SK-N-SH treated with all-trans-retinoic acid at 6 μM for 48 hours (cell line): ENCODE results near the gene BHLHA15.

Experiments used
- ATAC-seq: fragments of 200-7000 bp; cut with Tn5 transposase; 3 replicates; pipeline ENCODE4 v1.9.1; 2020; ENCODE audit warnings: mild to moderate bottlenecking, moderate library complexity
- ARNTL ChIP-seq: fragments of 450-650 bp; formaldehyde crosslinking; IDR thresholded peaks from 2 replicates; pipeline ENCODE4 v1.5.0; 2020; ENCODE audit warnings: low read depth, mild to moderate bottlenecking, moderate library complexity, borderline replicate concordance
- BACH2 ChIP-seq: fragments of 250-450 bp; sonication (Bioruptor Pico); IDR thresholded peaks from 2 replicates; pipeline ENCODE4 v1.9.0; 2021; ENCODE audit warnings: mild to moderate bottlenecking, borderline replicate concordance
- CREB5 ChIP-seq: fragments of 250-450 bp; sonication (Bioruptor Pico); IDR thresholded peaks from 2 replicates; pipeline ENCODE4 v1.5.1; 2020; ENCODE audit warnings: low read depth, mild to moderate bottlenecking, moderate library complexity
- CSDC2 ChIP-seq: fragments of 250-450 bp; sonication (Bioruptor Pico); IDR thresholded peaks from 2 replicates; pipeline ENCODE4 v1.5.0; 2020; ENCODE audit warnings: mild to moderate bottlenecking, moderate library complexity
- CSRNP3 ChIP-seq: fragments of 250-450 bp; sonication (Bioruptor Pico); IDR thresholded peaks from 2 replicates; pipeline ENCODE4 v1.5.1; 2021; ENCODE audit warnings: mild to moderate bottlenecking, moderate library complexity
- ESRRG ChIP-seq: fragments of 250-450 bp; sonication (Bioruptor Pico); IDR thresholded peaks from 2 replicates; pipeline ENCODE4 v1.6.1; 2021; ENCODE audit warnings: mild to moderate bottlenecking
- GLIS3 ChIP-seq: fragments of 250-450 bp; sonication (Bioruptor Pico); IDR thresholded peaks from 2 replicates; pipeline ENCODE4 v1.5.0; 2020; ENCODE audit warnings: mild to moderate bottlenecking, moderate library complexity
- ISL1 ChIP-seq: fragments of 250-450 bp; sonication (Bioruptor Pico); IDR thresholded peaks from 2 replicates; pipeline ENCODE4 v2.1.2; 2022; ENCODE audit warnings: mild to moderate bottlenecking, moderate library complexity
- OSR1 ChIP-seq: fragments of 250-450 bp; sonication (Bioruptor Pico); IDR thresholded peaks from 2 replicates; pipeline ENCODE4 v1.8.0; 2022; ENCODE audit warnings: moderate library complexity, mild to moderate bottlenecking, inconsistent platforms
- PATZ1 ChIP-seq: fragments of 250-450 bp; sonication (Bioruptor Pico); IDR thresholded peaks from 2 replicates; pipeline ENCODE4 v1.8.0; 2020; ENCODE audit warnings: mild to moderate bottlenecking, moderate library complexity, borderline replicate concordance
- POU6F1 ChIP-seq: fragments of 250-450 bp; sonication (Bioruptor Pico); IDR thresholded peaks from 2 replicates; pipeline ENCODE4 v1.8.0; 2021; ENCODE audit warnings: low read depth, mild to moderate bottlenecking, moderate library complexity, borderline replicate concordance
- PPARA ChIP-seq: fragments of 250-450 bp; sonication (Bioruptor Pico); IDR thresholded peaks from 2 replicates; pipeline ENCODE4 v1.5.0; 2020; ENCODE audit warnings: mild to moderate bottlenecking, borderline replicate concordance
- SNAI2 ChIP-seq: fragments of 250-450 bp; sonication (Bioruptor Pico); IDR thresholded peaks from 2 replicates; pipeline ENCODE4 v1.5.0; 2020; ENCODE audit warnings: mild to moderate bottlenecking, moderate library complexity
- TCF4 ChIP-seq: fragments of 250-450 bp; sonication (Bioruptor Pico); IDR thresholded peaks from 2 replicates; pipeline ENCODE4 v1.8.0; 2021; ENCODE audit warnings: mild to moderate bottlenecking, moderate library complexity, borderline replicate concordance
- TOX ChIP-seq: fragments of 250-450 bp; sonication (Bioruptor Pico); IDR thresholded peaks from 2 replicates; pipeline ENCODE4 v1.8.0; 2021; ENCODE audit warnings: mild to moderate bottlenecking, moderate library complexity, borderline replicate concordance
- TSHZ2 ChIP-seq: fragments of 250-450 bp; sonication (Bioruptor Pico); IDR thresholded peaks from 2 replicates; pipeline ENCODE4 v1.5.0; 2020; ENCODE audit warnings: mild to moderate bottlenecking, moderate library complexity
- ZC3H10 ChIP-seq: fragments of 250-450 bp; sonication (Bioruptor Pico); IDR thresholded peaks from 2 replicates; pipeline ENCODE4 v1.5.1; 2021; ENCODE audit warnings: mild to moderate bottlenecking, moderate library complexity
- ZFP3 ChIP-seq: fragments of 250-450 bp; sonication (Bioruptor Pico); IDR thresholded peaks from 2 replicates; pipeline ENCODE4 v1.5.0; 2020; ENCODE audit warnings: mild to moderate bottlenecking, moderate library complexity
- ZNF565 ChIP-seq: fragments of 450-650 bp; formaldehyde crosslinking; conservative IDR thresholded peaks from 2 replicates; pipeline ENCODE4 v1.5.0; 2020; ENCODE audit warnings: low read depth, mild to moderate bottlenecking, moderate library complexity
- ZNF8 ChIP-seq: fragments of 450-650 bp; formaldehyde crosslinking; IDR thresholded peaks from 2 replicates; pipeline ENCODE4 v1.5.0; 2020; ENCODE audit warnings: mild to moderate bottlenecking, moderate library complexity

BHLHA15 gene

GRCh38 chr7:98180751-98181150 is 30.5 kb upstream of the BHLHA15 start:
- TF ChIP-seq ZNF8 (CRISPR knock-in tag) (no peak), PPARA (CRISPR knock-in tag) (no peak), ISL1 (CRISPR knock-in tag) (no peak), ZFP3 (CRISPR knock-in tag) (no peak), POU6F1 (no peak), SNAI2 (no peak), TCF4 (CRISPR knock-in tag) (no peak), CREB5 (CRISPR knock-in tag) (no peak), ZNF565 (CRISPR knock-in tag) (no peak), PATZ1 (CRISPR knock-in tag) (no peak), TSHZ2 (CRISPR knock-in tag) (no peak), TOX (CRISPR knock-in tag) (no peak)
- ATAC-seq, result no peak

GRCh38 chr7:98185101-98185500 is 26.1 kb upstream of the BHLHA15 start:
- no peak for ATAC-seq
- TF ChIP-seq GLIS3 (CRISPR knock-in tag) (no peak), BACH2 (CRISPR knock-in tag) (no peak), ZNF8 (CRISPR knock-in tag) (no peak), TCF4 (CRISPR knock-in tag) (no peak), ARNTL (CRISPR knock-in tag) (no peak), PPARA (CRISPR knock-in tag) (no peak), ZNF565 (CRISPR knock-in tag) (no peak), ESRRG (no peak), ISL1 (CRISPR knock-in tag) (no peak), OSR1 (CRISPR knock-in tag) (no peak), ZC3H10 (CRISPR knock-in tag) (no peak), SNAI2 (no peak), CSDC2 (CRISPR knock-in tag) (no peak), TOX (CRISPR knock-in tag) (no peak), TSHZ2 (CRISPR knock-in tag) (no peak), PATZ1 (CRISPR knock-in tag) (no peak), ZFP3 (CRISPR knock-in tag) (no peak), CSRNP3 (CRISPR knock-in tag) (no peak), POU6F1 (no peak)
